Subcutaneous adipose tissue (tissue), 4 donors: ENCODE data around the gene GCDH. TPM values are rescaled to one million over a fixed set of nuclear protein-coding genes. Genes with fewer than 3 reads are reported as not detected.

ENCODE experiments used
- CTCF ChIP-seq: fragments of 450-650 bp; IDR thresholded peaks from one replicate; pipeline ENCODE4 v1.5.1; 2016; ENCODE audit warnings: low read depth, mild to moderate bottlenecking, control low read depth, antibody characterized with exemption, moderate library complexity
- total RNA-seq, 4 donors: library from RNA; depleted of rRNA; stranded (reverse); fragments of >200 nt; gene quantifications; one replicate each; pipeline ENCODE4 v1.1.0, GENCODE V29; 2016

Gene GCDH
- total RNA-seq, 4 donors from 2014 or later = 34.9 to 98.5 (median 46.0) TPM

GRCh38 chr19:12936582-12936981, 45.6 kb downstream of the GCDH start:
- no peak for TF ChIP-seq CTCF

- TF ChIP-seq CTCF = no peak
These were observed 46.4 kb downstream of the GCDH start for GRCh38 chr19:12937093-12937926.

- no peak for TF ChIP-seq CTCF
These were observed 47.2 kb downstream of the GCDH start, which contains the start of gene CALR for GRCh38 chr19:12937927-12938778. CALR (plus strand) TSS chr19:12938609; CDS start chr19:12938680, 71 bp downstream.

GRCh38 chr19:12938779-12939601, 48.0 kb downstream of the GCDH start:
- TF ChIP-seq CTCF = no peak

GRCh38 chr19:12939975-12940423, 49.0 kb downstream of the GCDH start:
- TF ChIP-seq CTCF = no peak

- no peak for TF ChIP-seq CTCF
These were observed 49.9 kb downstream of the GCDH start for GRCh38 chr19:12940897-12941296.
